Measurements from ENCODE around the gene LRRTM3.

The LRRTM3 gene

GRCh38 chr10:66925896-66926715 lies at the start of gene LRRTM3:
Gene LRRTM3, plus strand, starts transcription at chr10:66926036.
- peak; percentile 67 for DNase-seq

- DNase-seq: no peak
Measured at GRCh38 chr10:66877361-66877760, 48.5 kb upstream of the LRRTM3 start.

GRCh38 chr10:66880292-66880691 lies 45.5 kb upstream of the LRRTM3 start:
- DNase-seq: no peak

GRCh38 chr10:66880826-66881225 lies 45.0 kb upstream of the LRRTM3 start:
- no peak for DNase-seq

- DNase-seq: no peak
Measured at GRCh38 chr10:66881814-66882213, 44.0 kb upstream of the LRRTM3 start.

- no peak for DNase-seq
Measured at GRCh38 chr10:66882271-66882670, 43.6 kb upstream of the LRRTM3 start.

- DNase-seq: no peak
Measured at GRCh38 chr10:66886848-66887247, 39.0 kb upstream of the LRRTM3 start.

- no peak for DNase-seq
Measured at GRCh38 chr10:66888237-66888636, 37.6 kb upstream of the LRRTM3 start.

GRCh38 chr10:66892871-66893270 lies 33.0 kb upstream of the LRRTM3 start:
- no peak for DNase-seq

GRCh38 chr10:66910671-66911070 lies 15.2 kb upstream of the LRRTM3 start:
- DNase-seq: no peak

- no peak for DNase-seq
Measured at GRCh38 chr10:66916030-66916429, 9.8 kb upstream of the LRRTM3 start.

- DNase-seq: no peak
Measured at GRCh38 chr10:66917104-66917503, 8.7 kb upstream of the LRRTM3 start.

GRCh38 chr10:66919248-66919647 lies 6.6 kb upstream of the LRRTM3 start:
- no peak for DNase-seq

- no peak for DNase-seq
Measured at GRCh38 chr10:66924674-66925345, 1.0 kb upstream of the LRRTM3 start.

GRCh38 chr10:66925373-66925772 lies 463 bp upstream of the LRRTM3 start:
- no peak for DNase-seq

- DNase-seq: no peak
Measured at GRCh38 chr10:66926841-66927240, 1.0 kb downstream of the LRRTM3 start.

GRCh38 chr10:66927251-66927935 lies 1.6 kb downstream of the LRRTM3 start:
- DNase-seq: no peak

- DNase-seq: no peak
Measured at GRCh38 chr10:66927971-66928770, 2.3 kb downstream of the LRRTM3 start.

- DNase-seq: no peak
Measured at GRCh38 chr10:66928776-66929175, 2.9 kb downstream of the LRRTM3 start.

- DNase-seq: no peak
Measured at GRCh38 chr10:66929375-66929774, 3.5 kb downstream of the LRRTM3 start.

GRCh38 chr10:66931340-66931948 lies 5.6 kb downstream of the LRRTM3 start:
- DNase-seq: peak; percentile 47

- DNase-seq: no peak
Measured at GRCh38 chr10:66931949-66932343, 6.1 kb downstream of the LRRTM3 start.

- DNase-seq: no peak
Measured at GRCh38 chr10:66934711-66935110, 8.9 kb downstream of the LRRTM3 start.
